WTC11 (cell line): ENCODE measurements around the gene COL25A1.

Experiments used
- CTCF ChIP-seq: fragments of 200-600 bp; IDR thresholded peaks from 2 replicates; pipeline ENCODE4 v1.8.0; 2022; ENCODE audit warnings: antibody characterized with exemption
- FOXP4 ChIP-seq: sonication (generic); formaldehyde crosslinking; IDR thresholded peaks from 2 replicates; pipeline ENCODE4 v1.8.0; 2022; ENCODE audit warnings: mild to moderate bottlenecking, missing genetic modification reagents
- NR2C2 ChIP-seq: sonication (generic); formaldehyde crosslinking; IDR thresholded peaks from 2 replicates; pipeline ENCODE4 v1.8.0; 2022; ENCODE audit warnings: mild to moderate bottlenecking, missing genetic modification reagents
- NR3C1 ChIP-seq: sonication (generic); formaldehyde crosslinking; conservative IDR thresholded peaks from 2 replicates; pipeline ENCODE4 v1.8.1; 2023; ENCODE audit warnings: low read depth, mild to moderate bottlenecking, missing genetic modification reagents
- RELA ChIP-seq: sonication (generic); formaldehyde crosslinking; IDR thresholded peaks from 2 replicates; pipeline ENCODE4 v1.8.1; 2022; ENCODE audit warnings: missing genetic modification reagents, mild to moderate bottlenecking, borderline replicate concordance
- TP53 ChIP-seq: sonication (generic); formaldehyde crosslinking; IDR thresholded peaks from 2 replicates; pipeline ENCODE4 v1.8.1; 2023; ENCODE audit warnings: mild to moderate bottlenecking, missing genetic modification reagents

GRCh38 chr4:108965016-108965415, 337.4 kb downstream of the COL25A1 start:
- TF ChIP-seq CTCF (no peak), RELA (CRISPR knock-in tag) (no peak), FOXP4 (CRISPR knock-in tag) (no peak), NR3C1 (CRISPR knock-in tag) (no peak), TP53 (CRISPR knock-in tag) (no peak), NR2C2 (CRISPR knock-in tag) (no peak)
